ENCODE data around the gene ASTN2.

DNA sequence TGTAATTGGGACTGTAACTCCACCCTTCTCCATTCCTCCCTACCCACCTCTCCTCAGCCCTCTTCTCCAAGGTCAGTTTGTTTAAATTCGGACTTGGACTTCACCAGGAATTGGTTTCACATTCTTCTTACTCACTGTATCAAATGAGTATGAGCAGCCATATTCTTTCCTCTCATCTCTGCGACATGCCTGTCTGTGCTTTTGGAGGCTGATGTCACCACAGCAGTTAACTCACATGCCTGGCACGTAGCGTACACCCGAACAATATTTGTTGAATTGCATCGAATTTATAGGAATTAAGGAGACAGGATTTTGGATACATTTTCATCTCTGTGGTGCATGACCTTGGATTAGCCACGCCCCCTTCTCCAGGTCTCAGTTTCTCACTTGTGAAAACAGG, 291.1 kb downstream of the ASTN2 start:
- TF ChIP-seq, protein P1, sequence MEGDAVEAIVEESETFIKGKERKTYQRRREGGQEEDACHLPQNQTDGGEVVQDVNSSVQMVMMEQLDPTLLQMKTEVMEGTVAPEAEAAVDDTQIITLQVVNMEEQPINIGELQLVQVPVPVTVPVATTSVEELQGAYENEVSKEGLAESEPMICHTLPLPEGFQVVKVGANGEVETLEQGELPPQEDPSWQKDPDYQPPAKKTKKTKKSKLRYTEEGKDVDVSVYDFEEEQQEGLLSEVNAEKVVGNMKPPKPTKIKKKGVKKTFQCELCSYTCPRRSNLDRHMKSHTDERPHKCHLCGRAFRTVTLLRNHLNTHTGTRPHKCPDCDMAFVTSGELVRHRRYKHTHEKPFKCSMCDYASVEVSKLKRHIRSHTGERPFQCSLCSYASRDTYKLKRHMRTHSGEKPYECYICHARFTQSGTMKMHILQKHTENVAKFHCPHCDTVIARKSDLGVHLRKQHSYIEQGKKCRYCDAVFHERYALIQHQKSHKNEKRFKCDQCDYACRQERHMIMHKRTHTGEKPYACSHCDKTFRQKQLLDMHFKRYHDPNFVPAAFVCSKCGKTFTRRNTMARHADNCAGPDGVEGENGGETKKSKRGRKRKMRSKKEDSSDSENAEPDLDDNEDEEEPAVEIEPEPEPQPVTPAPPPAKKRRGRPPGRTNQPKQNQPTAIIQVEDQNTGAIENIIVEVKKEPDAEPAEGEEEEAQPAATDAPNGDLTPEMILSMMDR (IDR thresholded peaks at IDR 0.05) = no peak
- no peak for TF ChIP-seq POLR2A (IDR thresholded peaks at IDR 0.05)

Measured in testis (tissue), 2 donors.